ENCODE measurements around the gene CNIH3. TPM values are rescaled to one million over a fixed set of nuclear protein-coding genes. Genes with fewer than 3 reads are reported as not detected.

Gene CNIH3
- total RNA-seq, 2 donors from 2014 or later: 0.36 to 7.2 TPM

GRCh38 chr1:224743608-224744164 is 127.6 kb downstream of the CNIH3 start:
- no peaks in the 10 kb centered on the region for H3K4me1 ChIP-seq (replicated peaks)
- TF ChIP-seq POLR2A (IDR thresholded peaks at IDR 0.05) (no peak), POLR2AphosphoS5 (IDR thresholded peaks at IDR 0.05) (no peak), CTCF (IDR thresholded peaks at IDR 0.05) (no peak)
- H3K27ac ChIP-seq: no peak overlapping the region
- H3K4me3 ChIP-seq: no peak overlapping the region
- no peaks in the 10 kb centered on the region for H3K27me3 ChIP-seq (replicated peaks; ENCODE audit: insufficient read depth)
- intact Hi-C loops (cut with DNase I): no loop called here
- no peaks in the 10 kb centered on the region for H3K36me3 ChIP-seq
- no peak for DNase-seq (ENCODE audit: low spot score)
- WGBS: 81% methylated on average over 9 of the region's 9 CpGs
- H3K9me3 ChIP-seq: no peaks in the 10 kb centered on the region

GRCh38 chr1:224744521-224744920 is 128.4 kb downstream of the CNIH3 start:
- WGBS: 87% methylated on average over 5 of the region's 5 CpGs
- H3K9me3 ChIP-seq: no peaks in the 10 kb centered on the region
- no peaks in the 10 kb centered on the region for H3K4me1 ChIP-seq (replicated peaks)
- no peak for TF ChIP-seq CTCF (IDR thresholded peaks at IDR 0.05)
- no peaks in the 10 kb centered on the region for H3K27me3 ChIP-seq (replicated peaks; ENCODE audit: insufficient read depth)
- no peaks in the 10 kb centered on the region for H3K36me3 ChIP-seq
- H3K27ac ChIP-seq: no peak overlapping the region
- intact Hi-C loops (cut with DNase I): no loop called here
- no peak for DNase-seq (ENCODE audit: low spot score)
- H3K4me3 ChIP-seq: no peak overlapping the region

- H3K27ac ChIP-seq: no peak overlapping the region
- TF ChIP-seq POLR2A (IDR thresholded peaks at IDR 0.05) (no peak), POLR2AphosphoS5 (IDR thresholded peaks at IDR 0.05) (no peak), CTCF (IDR thresholded peaks at IDR 0.05) (no peak)
- no peaks in the 10 kb centered on the region for H3K4me1 ChIP-seq (replicated peaks)
- H3K27me3 ChIP-seq (replicated peaks; ENCODE audit: insufficient read depth): no peaks in the 10 kb centered on the region
- 88% methylated on average over 1 of the region's 1 CpG for WGBS
- H3K4me3 ChIP-seq: no peak overlapping the region
- H3K9me3 ChIP-seq: no peaks in the 10 kb centered on the region
- H3K36me3 ChIP-seq: no peaks in the 10 kb centered on the region
- intact Hi-C loops (cut with DNase I): no loop called here
- no peak for DNase-seq (ENCODE audit: low spot score)
These were observed 129.3 kb downstream of the CNIH3 start for GRCh38 chr1:224745394-224745793.

DNA sequence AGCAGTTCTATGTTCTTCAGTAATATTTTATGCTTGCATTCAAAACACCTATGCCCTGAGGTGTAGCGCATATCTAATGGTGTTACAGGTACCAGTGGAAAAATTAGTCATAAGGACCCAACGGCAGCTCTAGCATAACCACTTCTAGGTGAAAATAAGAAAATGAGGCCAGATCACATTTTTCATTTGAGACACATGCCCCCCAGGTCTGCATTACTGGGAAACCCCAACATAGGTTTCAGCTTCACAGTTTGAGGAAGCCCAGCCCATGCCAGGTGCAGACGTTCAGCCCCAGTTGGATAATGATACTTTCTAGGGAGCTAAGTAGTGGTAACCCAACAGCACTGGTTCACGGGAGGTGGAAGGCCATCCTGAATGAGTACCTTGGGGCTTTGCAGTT is 129.8 kb downstream of the CNIH3 start:
- DNase-seq (ENCODE audit: low spot score): no peak
- TF ChIP-seq CTCF (IDR thresholded peaks at IDR 0.05) (no peak), POLR2A (IDR thresholded peaks at IDR 0.05) (no peak), POLR2AphosphoS5 (IDR thresholded peaks at IDR 0.05) (no peak)
- Histone ChIP-seq H3K36me3 (no peaks in the 10 kb centered on the region), H3K9me3 (no peaks in the 10 kb centered on the region), H3K27ac (no peak overlapping the region), H3K4me3 (no peak overlapping the region), H3K27me3 (replicated peaks; ENCODE audit: insufficient read depth) (no peaks in the 10 kb centered on the region), H3K4me1 (replicated peaks) (no peaks in the 10 kb centered on the region)
- WGBS: 89% methylated on average over 4 of the region's 4 CpGs
- intact Hi-C loops (cut with DNase I): no loop called here

- no peak for DNase-seq (ENCODE audit: low spot score)
- Histone ChIP-seq H3K4me3 (no peak overlapping the region), H3K27ac (no peak overlapping the region), H3K36me3 (no peaks in the 10 kb centered on the region), H3K27me3 (replicated peaks; ENCODE audit: insufficient read depth) (no peaks in the 10 kb centered on the region), H3K9me3 (no peaks in the 10 kb centered on the region), H3K4me1 (replicated peaks) (no peaks in the 10 kb centered on the region)
- 46% methylated on average over 4 of the region's 4 CpGs for WGBS
- intact Hi-C loops (cut with DNase I): no loop called here
- TF ChIP-seq CTCF (IDR thresholded peaks at IDR 0.05): no peak
- TF ChIP-seq POLR2A (IDR thresholded peaks at IDR 0.05): no peak
- no peak for TF ChIP-seq POLR2AphosphoS5 (IDR thresholded peaks at IDR 0.05)
These were observed 131.5 kb downstream of the CNIH3 start for GRCh38 chr1:224747578-224747977.
